ENCODE results near the gene TENM3.

Gene TENM3

DNA sequence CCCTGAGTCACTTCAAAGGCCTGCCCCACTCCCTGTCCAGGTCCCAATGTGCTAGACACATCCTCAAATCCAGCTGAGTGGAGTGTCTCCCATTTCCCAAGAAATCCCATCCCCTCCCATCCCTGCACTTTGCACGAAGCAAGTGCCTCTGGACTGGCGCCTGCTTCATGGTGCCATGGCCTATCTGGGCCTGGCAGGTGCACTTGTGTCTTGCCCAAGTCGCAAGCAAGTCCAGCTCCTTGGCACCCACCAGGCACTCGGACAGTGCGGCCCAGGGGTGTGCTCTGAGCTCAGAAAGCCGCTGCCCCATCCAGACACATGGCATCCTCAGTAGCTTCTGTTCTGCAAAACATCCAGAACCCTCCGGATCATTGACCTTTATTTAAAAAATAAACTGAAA lies 576.5 kb downstream of the TENM3 start:
- DNase-seq (ENCODE audit: low spot score): no peak

DNA sequence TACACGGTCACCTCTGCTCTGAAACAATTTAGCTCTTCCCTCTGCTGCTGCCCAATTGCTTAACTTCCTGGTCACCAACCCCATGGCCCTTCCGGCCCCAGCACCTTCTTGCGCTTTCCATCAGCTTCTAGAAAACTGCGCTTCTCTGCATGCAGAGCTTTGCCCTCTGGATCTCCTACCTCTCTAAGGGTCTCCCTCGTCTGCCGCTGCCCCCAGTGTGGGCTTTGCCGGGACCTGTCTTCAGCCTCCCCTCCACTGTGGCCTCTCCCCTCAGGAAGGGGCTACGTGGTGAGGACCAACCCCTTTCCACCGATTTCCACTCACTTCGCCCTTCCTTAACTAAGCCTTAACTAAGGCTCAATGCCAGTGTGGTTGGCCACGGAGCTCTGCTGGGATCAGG lies 579.4 kb downstream of the TENM3 start:
- no peak for DNase-seq (ENCODE audit: low spot score)

DNA sequence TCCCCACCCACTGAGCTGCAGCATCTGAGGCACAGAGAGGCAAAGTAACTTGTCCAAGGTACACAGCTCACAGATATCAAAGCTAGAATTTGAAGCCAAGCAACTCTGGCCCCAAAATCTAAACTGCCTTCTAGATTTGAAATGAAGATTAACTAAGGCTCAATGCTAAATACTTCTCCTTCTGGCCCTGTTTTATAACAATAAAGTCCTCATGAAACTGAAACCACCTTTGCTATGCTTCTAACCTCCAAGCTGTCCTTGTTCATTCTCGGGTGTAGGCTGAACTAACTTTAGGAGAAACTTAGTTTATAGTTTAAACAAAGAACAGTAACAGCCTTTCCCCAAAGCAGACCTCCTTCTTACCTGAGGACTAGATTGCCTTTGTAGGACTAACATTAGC lies 580.4 kb downstream of the TENM3 start:
- DNase-seq (ENCODE audit: low spot score): no peak

DNA sequence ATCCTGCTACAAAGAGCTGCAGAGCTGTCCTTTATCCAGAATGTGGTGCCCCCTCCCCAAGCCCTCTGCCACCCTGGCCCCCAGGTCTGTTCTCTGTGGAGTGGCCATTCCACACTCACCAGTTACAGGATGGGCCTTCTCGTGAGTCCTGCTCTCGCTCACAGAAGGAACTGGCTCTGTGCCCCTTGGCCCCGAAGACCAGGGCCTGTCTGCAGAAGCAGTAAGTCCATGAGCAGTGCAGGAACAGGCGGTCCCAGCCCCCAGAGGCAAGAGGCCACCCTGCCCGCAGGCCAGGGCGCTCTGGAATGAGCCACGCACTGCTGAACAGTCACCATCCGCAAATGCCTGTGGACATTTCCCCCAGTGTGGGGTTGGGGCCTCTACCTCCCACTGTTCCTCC lies 581.8 kb downstream of the TENM3 start:
- DNase-seq (ENCODE audit: low spot score): no peak

DNA sequence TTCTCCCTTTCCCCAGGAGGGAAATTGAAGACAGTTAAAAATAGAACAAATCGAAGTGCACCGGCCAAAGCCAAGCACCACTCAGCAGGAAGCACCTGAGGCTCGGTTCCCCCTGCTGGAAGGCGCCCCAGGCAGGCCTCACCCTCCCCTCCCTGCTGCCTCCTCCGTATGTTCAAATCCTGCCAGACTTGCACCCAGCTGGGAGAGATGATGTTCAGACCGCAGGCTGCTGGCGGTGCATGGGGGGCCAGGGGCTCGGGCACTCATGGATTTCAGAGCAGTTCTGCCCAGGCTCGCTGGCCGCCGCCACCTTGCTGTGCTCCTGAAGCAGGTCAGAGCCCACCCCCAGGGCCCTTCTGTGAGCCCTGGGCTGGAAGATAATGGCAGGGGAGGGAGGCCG lies 582.6 kb downstream of the TENM3 start:
- DNase-seq (ENCODE audit: low spot score): no peak

DNA sequence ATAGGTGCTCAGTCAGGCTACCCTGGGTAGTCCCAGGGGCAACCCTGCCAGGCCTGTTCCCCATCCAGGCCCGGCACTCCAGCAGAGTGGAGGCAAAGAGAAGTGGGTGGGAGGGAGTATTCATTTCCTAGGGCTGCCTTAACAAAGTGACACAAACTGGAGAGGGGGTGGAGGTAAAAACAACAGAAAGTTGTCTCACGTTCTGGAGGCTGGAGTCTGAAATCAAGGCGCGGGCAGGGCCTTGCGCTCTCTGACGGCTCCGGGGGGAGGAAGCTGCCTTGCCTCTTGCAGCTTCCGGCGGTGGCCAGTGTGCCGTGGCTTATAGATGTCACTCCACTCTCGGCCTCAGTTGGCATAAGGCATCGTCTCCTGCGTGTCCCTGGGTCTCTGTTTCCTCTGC lies 583.2 kb downstream of the TENM3 start:
- DNase-seq (ENCODE audit: low spot score): no peak

DNA sequence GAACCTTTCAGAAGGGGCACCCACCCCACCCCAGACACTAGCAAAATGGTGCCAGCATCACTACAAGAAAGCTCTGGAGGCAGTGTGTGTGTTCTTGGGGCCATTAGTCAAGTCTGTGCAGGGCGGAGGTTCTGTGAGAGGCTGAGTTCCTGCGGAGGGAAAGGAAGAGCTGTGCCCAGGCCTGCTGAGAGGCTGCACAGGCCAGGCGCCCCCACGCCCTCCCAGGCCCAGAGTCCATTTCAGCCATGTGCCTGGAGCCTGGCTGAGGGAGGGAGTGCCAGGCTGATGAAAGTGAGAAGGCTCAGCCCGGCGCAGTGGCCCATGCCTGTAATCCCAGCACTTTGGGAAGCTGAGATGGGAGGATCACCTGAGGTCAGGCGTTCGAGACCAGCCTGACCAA lies 584.0 kb downstream of the TENM3 start:
- no peak for DNase-seq (ENCODE audit: low spot score)

DNA sequence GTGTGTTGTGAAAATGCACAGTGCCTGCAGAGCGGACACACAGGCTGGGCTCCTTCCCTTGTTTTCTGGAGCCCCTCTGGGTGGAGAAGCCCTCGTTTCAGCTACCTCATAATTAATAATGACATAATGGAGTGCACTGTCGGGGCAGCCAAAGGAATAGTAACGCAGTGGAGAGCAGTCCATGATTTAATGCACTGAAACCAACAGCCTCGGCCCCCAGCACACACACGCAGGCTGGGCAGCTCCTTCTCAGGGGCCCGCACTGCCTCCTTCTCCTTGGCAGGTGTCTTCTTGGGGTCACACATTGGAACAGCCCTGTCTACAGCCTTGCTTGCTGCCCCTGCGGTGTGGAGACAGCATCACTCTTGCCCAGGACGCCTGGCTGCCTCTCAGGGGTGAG lies 584.8 kb downstream of the TENM3 start:
- no peak for DNase-seq (ENCODE audit: low spot score)

DNA sequence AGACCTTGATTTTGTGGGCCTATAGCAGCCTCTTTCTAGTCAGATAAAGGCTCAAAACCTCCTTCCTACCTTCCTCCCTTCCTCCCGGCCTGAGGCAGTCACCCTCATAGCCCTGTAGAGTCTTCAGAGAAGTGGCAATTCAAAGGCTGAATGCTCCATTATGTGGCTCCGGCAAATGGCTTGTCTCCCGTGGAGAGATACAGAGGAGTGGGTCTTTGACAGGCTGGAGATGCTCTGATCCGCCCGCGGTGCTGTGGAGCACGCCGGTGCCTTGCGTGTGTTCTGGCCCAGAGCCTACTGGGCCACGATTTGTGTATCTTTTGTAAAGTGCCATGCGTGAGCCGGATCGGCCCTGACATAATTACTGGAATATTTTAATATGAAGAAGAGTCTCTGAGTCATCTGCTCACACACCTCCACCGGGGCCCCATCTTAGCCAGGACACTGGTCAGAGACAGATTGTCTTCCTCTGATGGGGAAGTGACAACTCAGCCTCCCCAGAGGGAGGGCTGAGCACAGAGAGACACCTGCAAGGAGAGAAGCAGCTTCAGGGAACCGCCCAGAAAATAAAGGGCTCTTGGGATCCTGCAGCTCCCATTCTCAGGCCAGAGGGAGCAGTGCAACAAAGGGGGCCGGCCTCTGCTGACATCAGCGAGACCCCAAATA lies 585.3 kb downstream of the TENM3 start:
- no peak for DNase-seq (ENCODE audit: low spot score)

DNA sequence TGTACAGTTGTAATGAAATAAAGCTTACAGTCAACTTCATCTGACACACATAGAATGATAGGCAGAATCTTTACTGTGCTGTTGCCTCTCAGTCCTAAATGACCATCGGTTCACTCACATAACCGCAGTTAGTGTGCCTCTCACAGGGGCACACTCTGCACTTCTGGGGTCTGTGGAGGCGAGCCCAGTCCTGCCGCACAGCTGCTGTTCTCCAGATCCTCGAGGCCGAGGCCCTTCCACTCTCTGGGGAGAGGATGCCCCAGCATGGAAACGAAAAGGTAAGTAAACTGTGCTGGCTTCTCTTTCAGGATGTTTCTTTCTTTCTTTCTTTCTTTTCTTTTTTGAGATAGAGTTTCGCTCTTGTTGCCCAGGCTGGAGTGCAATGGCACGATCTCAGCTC lies 586.0 kb downstream of the TENM3 start:
- no peak for DNase-seq (ENCODE audit: low spot score)

DNA sequence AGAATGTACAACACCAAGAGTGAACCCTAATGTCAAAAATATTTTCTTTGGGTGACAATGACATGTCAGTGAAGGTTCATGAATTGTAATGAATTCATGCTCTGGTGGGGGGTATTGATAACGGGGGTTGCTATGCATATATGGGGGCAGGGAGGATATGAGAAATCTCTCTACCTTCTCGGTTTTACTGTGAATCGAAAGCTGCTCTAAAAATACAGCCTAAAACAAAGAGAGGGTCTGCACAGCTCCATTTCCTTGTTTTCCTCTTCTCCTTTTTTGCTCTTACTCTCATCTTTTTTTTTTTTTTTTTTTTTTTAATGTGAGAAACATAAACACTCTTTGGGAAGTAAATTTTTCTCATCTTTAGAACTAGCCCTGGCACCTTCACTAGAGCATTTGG lies 588.2 kb downstream of the TENM3 start:
- DNase-seq (ENCODE audit: low spot score): no peak

DNA sequence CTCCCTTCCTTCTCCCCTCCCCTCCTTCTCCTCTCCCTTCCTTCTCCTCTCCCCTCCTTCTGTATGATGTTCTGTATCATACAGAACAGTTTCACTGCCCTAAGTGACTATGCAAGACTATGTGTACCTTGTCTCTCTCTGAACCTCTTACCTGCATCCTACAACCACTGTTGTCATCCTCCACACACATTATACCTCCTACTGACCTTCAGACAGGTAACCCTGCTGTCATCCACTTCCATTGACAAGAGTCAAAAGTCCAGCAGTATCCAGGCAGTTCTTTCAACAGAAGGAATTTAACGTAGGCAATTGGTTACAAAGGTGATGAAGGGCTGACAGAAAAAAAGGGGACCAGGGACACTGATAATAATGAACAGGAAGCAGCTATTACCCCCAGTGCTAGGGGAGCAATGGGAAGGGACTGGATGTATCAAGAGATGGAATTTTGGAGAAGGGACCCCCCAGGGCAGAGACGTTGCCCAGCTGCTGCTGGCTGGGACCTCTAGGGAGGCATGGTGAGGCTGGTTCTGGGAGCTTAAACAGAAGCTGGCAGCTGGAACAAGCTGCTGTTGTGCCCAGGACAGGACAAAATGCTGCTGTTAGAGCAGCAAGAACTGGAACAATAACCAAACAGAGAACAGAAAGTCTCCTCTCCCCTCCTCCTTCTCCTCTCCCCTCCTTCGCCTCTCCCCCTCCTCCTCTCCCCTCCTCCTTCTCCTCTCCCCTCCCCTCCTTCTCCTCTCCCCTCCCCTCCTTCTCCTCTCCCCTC lies 589.3 kb downstream of the TENM3 start:
- no peak for DNase-seq (ENCODE audit: low spot score)

DNA sequence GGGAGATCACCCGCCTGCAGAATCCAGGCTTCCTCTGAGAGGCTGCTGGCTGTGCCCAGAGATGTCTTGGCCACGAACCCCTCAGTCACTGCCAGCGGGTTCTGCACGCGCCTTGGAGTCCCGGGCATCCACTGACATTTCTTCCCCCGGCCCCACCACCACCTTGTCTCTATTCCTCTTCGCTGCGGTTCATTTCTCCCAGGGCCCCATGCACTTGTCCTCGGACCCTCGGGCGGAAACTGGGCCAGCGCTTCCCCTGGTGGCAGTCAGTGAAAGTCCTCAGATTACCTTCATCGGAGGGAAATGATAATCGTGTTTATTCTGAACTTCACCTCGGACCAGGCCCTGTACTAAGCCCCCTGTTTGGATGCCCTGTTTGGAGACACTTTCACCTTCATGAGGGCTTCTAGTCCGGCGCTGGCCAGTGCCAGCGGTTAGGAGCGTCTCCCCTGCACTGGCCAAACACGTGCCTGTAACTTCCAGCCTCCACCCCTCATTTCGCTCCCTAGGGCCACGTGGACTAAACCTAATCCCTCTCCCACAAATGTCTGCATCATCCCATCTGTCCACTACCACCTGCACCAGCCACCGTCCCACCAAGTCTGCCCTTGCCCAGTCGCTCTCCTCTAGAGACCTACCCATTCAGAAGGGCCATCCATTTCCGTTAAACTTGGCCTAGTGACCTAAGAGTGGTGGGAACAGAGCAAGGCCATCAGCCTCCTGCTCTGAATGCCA lies 592.0 kb downstream of the TENM3 start:
- DNase-seq (ENCODE audit: low spot score): no peak

DNA sequence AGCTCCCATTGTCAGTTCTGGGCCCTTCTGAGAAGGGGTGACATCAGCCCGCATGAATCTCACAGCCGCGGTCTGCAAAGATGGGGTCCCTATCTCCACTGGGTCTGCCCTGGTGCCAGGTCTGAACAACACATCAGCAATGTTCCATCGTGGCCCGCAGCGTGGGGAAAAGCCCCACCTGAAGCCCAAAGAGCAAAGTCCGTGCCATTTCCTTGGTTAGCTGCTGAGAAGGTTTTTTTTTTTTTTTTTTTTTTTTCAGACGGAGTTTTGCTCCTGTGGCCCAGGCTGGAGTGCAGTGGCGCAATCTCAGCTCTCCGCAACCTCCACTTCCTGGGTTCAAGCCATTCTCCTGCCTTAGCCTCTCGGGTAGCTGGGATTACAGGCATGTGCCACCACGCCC lies 594.6 kb downstream of the TENM3 start:
- no peak for DNase-seq (ENCODE audit: low spot score)

DNA sequence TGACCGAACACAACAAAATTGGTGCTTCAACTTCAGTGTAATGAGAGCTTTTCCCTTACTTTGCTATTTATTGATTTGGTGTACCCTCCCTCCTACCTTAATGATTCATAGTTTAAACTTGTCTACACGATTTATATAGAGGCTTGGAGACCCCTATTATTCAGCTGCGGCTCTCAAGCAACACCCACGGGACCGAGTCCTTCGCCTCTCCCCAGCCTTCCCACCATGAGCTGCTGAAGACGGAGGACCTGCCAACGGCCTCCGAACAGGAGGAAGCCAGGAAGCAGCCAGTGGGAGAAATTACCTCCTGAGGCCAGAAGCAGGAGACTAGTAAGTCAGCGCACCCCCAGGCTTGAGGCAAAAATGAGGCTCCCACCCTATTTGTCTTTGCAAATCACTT lies 595.3 kb downstream of the TENM3 start:
- DNase-seq (ENCODE audit: low spot score): no peak

DNA sequence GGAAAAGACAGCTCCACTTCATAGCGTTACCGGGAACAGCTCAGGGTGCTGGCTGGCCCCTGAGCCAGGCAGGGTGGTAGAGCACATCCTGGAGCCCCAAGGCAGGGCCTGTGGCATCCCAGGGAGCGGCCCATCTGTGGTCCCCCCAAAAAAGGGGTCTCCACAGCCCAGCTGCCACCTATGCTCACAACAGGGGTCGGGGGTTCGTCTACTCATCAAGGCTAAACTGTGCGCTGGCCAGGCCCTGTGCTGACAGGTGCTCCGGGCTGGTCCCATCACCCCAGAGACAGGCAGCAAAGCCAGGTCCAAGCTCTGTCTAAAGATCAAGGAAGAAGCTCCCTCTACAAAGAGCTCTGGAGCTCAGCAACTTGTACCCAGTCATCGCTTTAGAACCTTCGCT lies 596.1 kb downstream of the TENM3 start:
- DNase-seq (ENCODE audit: low spot score): no peak

DNA sequence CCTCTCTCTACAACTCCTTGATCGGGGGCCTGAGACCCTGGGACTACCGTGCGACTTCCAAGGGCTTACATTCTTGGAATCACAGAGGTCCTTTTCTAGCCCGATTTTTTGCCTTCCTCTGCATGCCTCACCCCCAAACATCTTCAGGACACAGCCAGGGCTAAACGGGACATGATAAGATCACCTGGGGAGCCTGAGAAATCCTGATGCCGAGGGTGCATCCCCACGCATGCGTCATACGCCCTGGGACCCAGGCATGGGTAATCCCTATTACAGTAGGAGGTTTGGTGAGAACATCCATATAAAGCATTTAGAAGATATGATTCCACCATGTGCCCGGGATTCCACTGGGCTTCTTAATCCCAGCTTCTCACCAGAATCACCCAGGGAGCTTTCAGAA lies 596.9 kb downstream of the TENM3 start:
- no peak for DNase-seq (ENCODE audit: low spot score)

DNA sequence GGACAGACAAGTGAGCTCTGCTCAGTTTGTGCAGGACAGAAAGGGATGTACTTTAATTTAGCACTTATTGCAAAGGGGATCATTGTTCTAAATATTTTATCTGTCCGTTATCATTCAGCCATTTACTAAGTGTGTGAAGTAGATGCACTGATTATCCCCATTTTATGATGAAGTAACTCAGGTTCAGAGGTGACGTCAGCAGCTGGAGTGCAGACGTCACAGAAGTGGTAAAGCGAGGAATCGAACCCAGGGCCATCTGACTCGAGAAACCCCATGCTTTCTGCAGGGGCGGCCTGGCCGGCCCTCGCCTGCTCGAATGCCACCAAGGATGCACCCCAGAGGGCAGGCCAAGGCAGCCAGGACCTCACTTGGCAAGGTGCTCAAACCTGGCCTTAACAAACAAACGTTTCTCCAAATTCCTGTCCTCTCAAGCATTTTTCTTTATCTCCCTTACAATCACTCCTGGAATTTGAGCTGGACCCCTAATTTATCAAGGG lies 599.0 kb downstream of the TENM3 start:
- DNase-seq (ENCODE audit: low spot score): no peak

DNA sequence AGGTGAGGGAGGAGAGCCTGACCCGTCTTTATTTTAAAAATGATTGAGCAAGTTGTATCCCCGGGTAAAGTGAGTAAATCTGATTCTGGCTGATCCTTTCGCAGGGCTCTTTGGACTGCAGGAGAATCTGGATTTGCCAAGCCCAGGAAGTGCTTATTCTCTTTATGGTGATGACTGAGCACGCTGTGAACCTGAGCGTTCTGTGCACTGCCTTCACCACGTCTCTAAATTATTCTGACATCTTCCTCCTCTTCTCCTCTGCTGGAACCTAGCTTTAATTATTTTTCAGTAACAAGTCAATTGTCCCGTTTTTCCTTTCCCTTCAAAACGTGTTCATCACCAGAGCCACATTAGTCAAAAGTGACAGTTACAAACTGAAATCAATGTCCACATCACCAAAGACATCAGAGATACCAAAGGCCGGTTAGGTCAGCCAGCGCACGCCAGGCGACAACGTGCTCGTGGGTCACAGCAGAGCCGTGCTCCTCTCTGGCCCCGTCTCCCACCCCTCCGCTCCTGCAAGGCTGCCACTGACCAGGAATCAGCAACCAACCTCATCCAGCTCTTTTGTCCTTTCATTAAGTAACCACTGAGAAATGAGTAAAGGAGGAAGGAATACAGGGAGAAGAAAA lies 599.7 kb downstream of the TENM3 start:
- no peak for DNase-seq (ENCODE audit: low spot score)

DNA sequence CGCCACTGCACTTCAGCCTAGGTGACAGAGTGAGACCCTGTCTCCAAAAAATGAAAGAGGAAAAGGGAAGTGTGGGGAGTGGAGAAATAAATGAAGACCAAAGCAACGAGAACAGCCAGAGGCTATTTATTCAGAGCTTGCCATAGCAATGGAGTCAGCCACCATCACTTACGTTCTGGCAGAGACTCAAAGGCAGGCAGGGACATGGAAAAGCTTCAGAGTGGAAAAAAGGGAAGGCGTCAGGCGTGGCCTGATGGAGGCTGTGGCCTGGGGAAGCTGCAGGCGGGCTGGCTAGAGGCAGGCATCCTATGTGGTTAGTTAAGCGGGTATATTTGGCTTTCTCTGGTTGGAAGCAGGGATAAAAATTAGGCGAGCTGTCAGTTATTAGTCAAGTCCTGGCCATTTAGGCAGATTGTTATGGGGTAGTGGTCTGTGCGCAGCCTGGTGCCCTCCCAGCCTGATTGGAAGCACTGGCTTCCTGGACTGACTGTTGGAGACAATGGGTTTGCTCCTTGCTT lies 600.7 kb downstream of the TENM3 start:
- DNase-seq (ENCODE audit: low spot score): no peak

DNA sequence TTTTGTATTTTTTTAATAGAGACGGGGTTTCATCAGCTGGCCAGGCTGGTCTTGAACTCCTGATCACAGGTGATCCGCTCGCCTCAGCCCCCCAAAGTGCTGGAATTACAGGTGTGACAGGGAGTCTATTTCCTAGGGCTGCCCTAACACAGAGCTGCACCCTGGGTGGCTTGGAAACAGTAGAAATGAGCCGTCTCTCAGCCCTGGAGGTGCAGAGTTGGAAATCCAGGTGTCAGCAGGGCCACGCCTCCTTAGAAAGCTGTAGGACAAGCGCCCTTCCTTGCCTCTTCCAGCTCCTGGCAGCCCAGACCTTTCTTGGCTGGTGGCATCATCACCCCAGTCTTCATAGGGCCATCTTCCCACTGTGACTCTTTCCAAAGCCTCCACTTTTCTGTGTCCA lies 602.4 kb downstream of the TENM3 start:
- DNase-seq (ENCODE audit: low spot score): no peak

DNA sequence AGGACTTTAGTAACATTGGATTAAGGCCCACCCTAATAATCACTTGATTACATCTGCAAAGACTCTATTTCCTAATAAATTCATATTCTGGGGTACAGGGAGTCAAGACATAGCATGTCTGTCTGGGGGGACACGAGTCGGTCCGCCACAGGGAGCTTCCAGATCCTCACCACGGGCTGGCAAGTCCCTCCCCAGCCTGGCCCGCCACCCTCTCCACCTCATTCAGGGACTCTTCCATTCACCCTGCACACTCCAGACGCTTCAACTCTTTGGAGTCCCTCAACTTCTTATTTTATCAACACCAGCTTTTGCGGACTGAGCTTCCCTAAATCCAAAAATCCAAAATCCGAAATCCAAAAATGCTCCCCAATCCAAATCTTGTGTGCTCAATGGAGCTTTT lies 602.8 kb downstream of the TENM3 start:
- DNase-seq (ENCODE audit: low spot score): no peak
